Loucy (cell line): ENCODE data around the gene NOTO.
A peak's percentile ranks its signal among the peaks of the same experiment; 100 is the strongest.

ENCODE experiments used
- CTCF ChIP-seq: fragments of 200-600 bp; sonication (generic); conservative IDR thresholded peaks from 2 replicates; pipeline ENCODE4 v1.5.1; 2014; ENCODE audit warnings: mild to moderate bottlenecking, antibody characterized with exemption, low read length
- EZH2phosphoT487 ChIP-seq: fragments of 200-600 bp; IDR thresholded peaks from 2 replicates; pipeline ENCODE4 v1.6.1; 2018; ENCODE audit warnings: antibody characterized with exemption, mild to moderate bottlenecking, moderate library complexity, borderline replicate concordance

DNA sequence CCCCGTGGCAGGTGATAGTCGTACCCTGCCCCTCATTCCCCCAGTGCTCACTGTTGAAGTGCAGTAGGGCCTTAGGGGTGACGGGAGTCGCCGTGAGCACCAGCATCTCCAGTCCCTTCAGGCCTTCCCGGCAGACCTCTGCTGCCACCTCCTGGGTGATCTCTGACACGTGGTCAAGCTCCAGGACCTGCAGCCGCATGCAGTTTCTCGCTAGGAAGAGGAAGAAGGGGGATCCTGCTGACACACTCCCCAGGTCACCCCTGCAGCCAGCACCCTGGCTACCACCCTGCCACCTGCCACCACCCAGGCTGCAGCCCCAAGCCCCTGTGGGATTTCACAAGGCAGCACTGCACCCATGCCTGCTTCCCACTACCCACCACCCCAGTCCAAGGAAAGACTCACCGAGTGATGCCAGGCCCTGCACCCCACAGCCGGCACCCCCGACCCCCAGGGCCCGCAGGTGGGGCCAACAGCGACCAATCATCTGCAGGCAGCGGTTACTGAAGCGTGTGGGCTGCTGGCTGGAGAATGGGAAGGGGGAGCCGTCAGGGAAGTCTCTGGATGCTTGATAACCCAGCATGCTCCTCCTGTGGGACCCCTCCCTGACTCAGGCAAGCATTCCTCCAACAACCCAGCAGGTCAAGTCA lies 58.1 kb downstream of the NOTO start:
- TF ChIP-seq CTCF = peak; percentile 49
- no peak for TF ChIP-seq EZH2phosphoT487
